ELF-1 (cell line): ENCODE measurements around the gene SRSF4.
"Not testable (repeated sequence)": the region's sequence is repeated elsewhere in the genome, so short reads cannot be mapped to it uniquely, and the experiment has no call there.

ENCODE experiments used
- DNase-seq: peaks from one replicate; pipeline ENCODE4 v3.0.0-alpha.2; 2016; ENCODE audit warnings: low read depth, low spot score

The SRSF4 gene

GRCh38 chr1:29162476-29163138 lies 19.1 kb downstream of the SRSF4 start:
- DNase-seq: no peak

- no peak for DNase-seq
Observed at GRCh38 chr1:29162025-29162424, 19.7 kb downstream of the SRSF4 start.

GRCh38 chr1:29159773-29160172 lies 21.9 kb downstream of the SRSF4 start:
- DNase-seq: no peak

GRCh38 chr1:29157269-29157601 lies 24.5 kb downstream of the SRSF4 start:
- DNase-seq: no peak

GRCh38 chr1:29156543-29157268 lies 25.0 kb downstream of the SRSF4 start:
- DNase-seq: peak; percentile 93

GRCh38 chr1:29152046-29152805 lies 29.5 kb downstream of the SRSF4 start:
- no peak for DNase-seq

GRCh38 chr1:29150346-29150745 lies 31.4 kb downstream of the SRSF4 start:
- DNase-seq: not testable (repeated sequence)

- DNase-seq: no peak
Observed at GRCh38 chr1:29148656-29149491, 32.8 kb downstream of the SRSF4 start.

GRCh38 chr1:29145739-29146437 lies 35.8 kb downstream of the SRSF4 start:
- no peak for DNase-seq

- no peak for DNase-seq
Observed at GRCh38 chr1:29144178-29144577, 37.5 kb downstream of the SRSF4 start.

- DNase-seq: no peak
Observed at GRCh38 chr1:29142714-29143113, 39.0 kb downstream of the SRSF4 start.

- no peak for DNase-seq
Observed at GRCh38 chr1:29136391-29136915, 45.2 kb downstream of the SRSF4 start.

GRCh38 chr1:29134695-29135028 lies 47.0 kb downstream of the SRSF4 start:
- no peak for DNase-seq

- no peak for DNase-seq
Observed at GRCh38 chr1:29133861-29134694, 47.6 kb downstream of the SRSF4 start.

GRCh38 chr1:29131056-29131455 lies 50.6 kb downstream of the SRSF4 start:
- not testable (repeated sequence) for DNase-seq

- DNase-seq: no peak
Observed at GRCh38 chr1:29129916-29130315, 51.8 kb downstream of the SRSF4 start.

- DNase-seq: no peak
Observed at GRCh38 chr1:29128739-29129138, 53.0 kb downstream of the SRSF4 start.

GRCh38 chr1:29126198-29126597 lies 55.5 kb downstream of the SRSF4 start:
- DNase-seq: no peak

- no peak for DNase-seq
Observed at GRCh38 chr1:29125788-29126187, 55.9 kb downstream of the SRSF4 start.

GRCh38 chr1:29125237-29125641 lies 56.5 kb downstream of the SRSF4 start:
- DNase-seq: no peak
